Measurements from ENCODE around the gene FNBP1. TPM values are rescaled to one million over a fixed set of nuclear protein-coding genes. Genes with fewer than 3 reads are reported as not detected.

The FNBP1 gene
- polyA plus RNA-seq, 2 of the 4 experiments (the other 2 are of a cell fraction) = 10.6 to 15.6 TPM

DNA sequence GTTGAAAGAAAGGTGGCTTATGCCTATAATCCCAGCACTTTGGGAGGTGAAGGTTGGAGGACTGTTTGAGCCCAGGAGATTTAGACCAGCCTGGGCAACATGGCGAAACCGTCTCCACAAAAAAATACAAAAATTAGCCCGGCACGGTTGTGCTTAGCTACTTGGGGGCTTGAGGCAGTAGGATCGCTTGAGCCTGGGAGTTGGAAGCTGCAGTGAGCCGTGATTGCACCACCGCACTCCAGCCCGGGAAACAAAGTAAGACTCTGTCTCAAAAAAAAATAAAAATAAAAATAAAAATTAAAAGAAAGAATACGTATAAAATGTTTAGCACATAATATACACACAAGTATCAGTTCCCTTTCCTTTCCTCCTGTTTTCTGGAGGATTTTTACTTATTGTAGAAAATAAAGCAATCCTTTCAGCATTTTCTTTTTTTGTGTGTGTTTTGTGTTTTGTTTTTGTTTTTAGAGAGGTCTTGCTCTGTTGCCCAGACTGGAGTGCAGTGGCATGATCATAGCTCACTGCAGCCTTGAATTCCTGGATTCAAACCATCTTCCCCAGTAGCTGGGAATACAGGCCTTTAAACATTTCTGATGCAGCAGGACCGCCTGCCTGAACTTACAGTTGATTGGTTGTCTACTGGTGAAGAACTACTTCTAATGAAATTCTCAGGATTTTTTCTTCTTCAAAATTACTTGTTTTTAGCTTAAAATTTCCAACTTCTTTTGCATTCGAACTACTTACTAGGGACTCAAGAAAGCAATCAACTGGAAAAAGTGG is 6.6 kb upstream of the FNBP1 start:
- DNase-seq (ENCODE audit: low read depth in 1 of 2, low spot score in 1 of 2) = no peak
- ATAC-seq = no peak
- no peak for FAIRE-seq
- ChIA-PET CTCF (interaction anchor here (0.7 to 1.4 kb wide), 3 partner anchors 9 to 411 kb away, joined by 3 to 4 read pairs (median 3); no protein-coding TSS in a partner anchor), POLR2A (no interaction called here)
- WGBS (ENCODE audit: missing lambda C conversion rate) = 83% methylated on average over 11 of the region's 11 CpGs
- no peak overlapping the region for H3K4me3 ChIP-seq
- no peaks in the 10 kb centered on the region for H3K9me3 ChIP-seq
- H3K4me2 ChIP-seq = no peak overlapping the region
- H3K4me1 ChIP-seq = peaks cover 13% of the 10 kb centered on the region
- no peak for TF ChIP-seq CHD4 (IDR thresholded peaks at IDR 0.05; ENCODE audit: borderline replicate concordance)
- no peak for TF ChIP-seq RAD21 (conservative IDR thresholded peaks at IDR 0.05 in 1 of 2, IDR thresholded peaks at IDR 0.05 in 1 of 2)
- no peak for TF ChIP-seq TP53 (CRISPR knock-in tag; IDR thresholded peaks at IDR 0.05)
- no peak for TF ChIP-seq GATA3 (IDR thresholded peaks at IDR 0.05; ENCODE audit: borderline replicate concordance)
- no peak for TF ChIP-seq NPAS2 (CRISPR knock-in tag; IDR thresholded peaks at IDR 0.05; ENCODE audit: borderline replicate concordance)
- no peak for TF ChIP-seq EP300 (IDR thresholded peaks at IDR 0.05)
- no peak for TF ChIP-seq ZC3H11A (IDR thresholded peaks at IDR 0.05)
- no peak for TF ChIP-seq MAZ (IDR thresholded peaks at IDR 0.05; ENCODE audit: borderline replicate concordance, low read depth, low read length)
- no peak for TF ChIP-seq JUN (IDR thresholded peaks at IDR 0.05)
- TF ChIP-seq SMC3 (IDR thresholded peaks at IDR 0.05) = no peak
- no peak for TF ChIP-seq PHF8 (IDR thresholded peaks at IDR 0.05; ENCODE audit: borderline replicate concordance, low read depth)
- TF ChIP-seq, protein P1, sequence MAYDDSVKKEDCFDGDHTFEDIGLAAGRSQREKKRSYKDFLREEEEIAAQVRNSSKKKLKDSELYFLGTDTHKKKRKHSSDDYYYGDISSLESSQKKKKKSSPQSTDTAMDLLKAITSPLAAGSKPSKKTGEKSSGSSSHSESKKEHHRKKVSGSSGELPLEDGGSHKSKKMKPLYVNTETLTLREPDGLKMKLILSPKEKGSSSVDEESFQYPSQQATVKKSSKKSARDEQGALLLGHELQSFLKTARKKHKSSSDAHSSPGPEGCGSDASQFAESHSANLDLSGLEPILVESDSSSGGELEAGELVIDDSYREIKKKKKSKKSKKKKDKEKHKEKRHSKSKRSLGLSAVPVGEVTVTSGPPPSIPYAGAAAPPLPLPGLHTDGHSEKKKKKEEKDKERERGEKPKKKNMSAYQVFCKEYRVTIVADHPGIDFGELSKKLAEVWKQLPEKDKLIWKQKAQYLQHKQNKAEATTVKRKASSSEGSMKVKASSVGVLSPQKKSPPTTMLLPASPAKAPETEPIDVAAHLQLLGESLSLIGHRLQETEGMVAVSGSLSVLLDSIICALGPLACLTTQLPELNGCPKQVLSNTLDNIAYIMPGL (CRISPR knock-in tag; IDR thresholded peaks at IDR 0.05; ENCODE audit: borderline replicate concordance) = no peak
- no peak for TF ChIP-seq RCOR1 (IDR thresholded peaks at IDR 0.05; ENCODE audit: low read depth, low read length)
- TF ChIP-seq POLR2AphosphoS2 (conservative IDR thresholded peaks at IDR 0.05; ENCODE audit: low read length) = no peak
- no peak overlapping the region for H3K27ac ChIP-seq

DNA sequence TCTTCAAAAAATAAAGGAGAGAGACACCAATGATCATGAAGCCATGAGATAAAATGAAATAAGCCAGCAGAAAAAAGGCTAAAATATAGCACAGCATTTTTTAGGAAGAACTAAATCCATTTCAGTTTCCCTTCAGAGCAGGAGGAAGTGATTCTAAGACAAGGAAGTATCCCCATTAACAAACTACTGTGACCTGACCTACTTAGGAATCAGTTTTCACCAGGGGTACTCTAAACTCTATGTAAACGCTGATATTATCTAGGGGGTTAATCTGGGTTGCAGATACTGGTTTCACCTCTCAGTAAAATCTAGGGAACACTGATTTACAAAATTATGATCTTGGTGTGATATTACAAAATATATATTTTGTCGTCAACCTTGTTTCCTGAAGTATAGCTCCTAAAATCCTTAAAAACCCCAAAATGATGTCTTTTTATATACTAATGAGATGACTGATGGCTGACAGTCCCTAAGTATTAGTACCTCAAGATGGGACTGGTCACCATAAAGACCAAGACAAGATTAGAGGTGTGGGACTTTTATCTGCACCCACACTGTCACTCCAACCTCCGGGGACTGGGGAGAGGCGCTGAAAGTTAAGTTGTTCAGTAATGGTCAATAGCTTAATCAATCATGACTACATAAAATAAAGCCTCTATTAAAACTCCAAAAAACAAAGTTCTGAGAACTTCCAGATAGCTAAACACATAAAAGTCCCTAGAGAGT is 2.9 kb upstream of the FNBP1 start:
- Histone ChIP-seq H3K4me1 (peaks cover 12% of the 10 kb centered on the region), H3K4me3 (no peak overlapping the region), H3K9me3 (no peaks in the 10 kb centered on the region), H3K27ac (no peak overlapping the region), H3K4me2 (no peak overlapping the region)
- DNase-seq (ENCODE audit: low read depth in 1 of 2, low spot score in 1 of 2) (no peak), FAIRE-seq (no peak), ATAC-seq (no peak)
- POLR2A ChIA-PET = interaction anchor here (0.9 to 4.6 kb wide), 2 partner anchors 8 to 12 kb away, joined by 9 to 28 read pairs; partner anchors contain the start of gene GPR107
- CTCF ChIA-PET = interaction anchor here (0.6 to 2.5 kb wide), 6 partner anchors 8 to 1441 kb away, joined by 3 to 6 read pairs (median 4); partner anchors contain the start of gene GPR107
- no peak for TF ChIP-seq ZNF302 (CRISPR knock-in tag; IDR thresholded peaks at IDR 0.05)
- TF ChIP-seq, protein P2, sequence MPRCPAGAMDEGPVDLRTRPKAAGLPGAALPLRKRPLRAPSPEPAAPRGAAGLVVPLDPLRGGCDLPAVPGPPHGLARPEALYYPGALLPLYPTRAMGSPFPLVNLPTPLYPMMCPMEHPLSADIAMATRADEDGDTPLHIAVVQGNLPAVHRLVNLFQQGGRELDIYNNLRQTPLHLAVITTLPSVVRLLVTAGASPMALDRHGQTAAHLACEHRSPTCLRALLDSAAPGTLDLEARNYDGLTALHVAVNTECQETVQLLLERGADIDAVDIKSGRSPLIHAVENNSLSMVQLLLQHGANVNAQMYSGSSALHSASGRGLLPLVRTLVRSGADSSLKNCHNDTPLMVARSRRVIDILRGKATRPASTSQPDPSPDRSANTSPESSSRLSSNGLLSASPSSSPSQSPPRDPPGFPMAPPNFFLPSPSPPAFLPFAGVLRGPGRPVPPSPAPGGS (IDR thresholded peaks at IDR 0.05) = no peak
- TF ChIP-seq HOXB5 (CRISPR knock-in tag; IDR thresholded peaks at IDR 0.05) = no peak
- TF ChIP-seq HOXA7 (CRISPR knock-in tag; IDR thresholded peaks at IDR 0.05) = no peak
- no peak for TF ChIP-seq EHMT2 (IDR thresholded peaks at IDR 0.05; ENCODE audit: low read depth)
- TF ChIP-seq, protein P3, sequence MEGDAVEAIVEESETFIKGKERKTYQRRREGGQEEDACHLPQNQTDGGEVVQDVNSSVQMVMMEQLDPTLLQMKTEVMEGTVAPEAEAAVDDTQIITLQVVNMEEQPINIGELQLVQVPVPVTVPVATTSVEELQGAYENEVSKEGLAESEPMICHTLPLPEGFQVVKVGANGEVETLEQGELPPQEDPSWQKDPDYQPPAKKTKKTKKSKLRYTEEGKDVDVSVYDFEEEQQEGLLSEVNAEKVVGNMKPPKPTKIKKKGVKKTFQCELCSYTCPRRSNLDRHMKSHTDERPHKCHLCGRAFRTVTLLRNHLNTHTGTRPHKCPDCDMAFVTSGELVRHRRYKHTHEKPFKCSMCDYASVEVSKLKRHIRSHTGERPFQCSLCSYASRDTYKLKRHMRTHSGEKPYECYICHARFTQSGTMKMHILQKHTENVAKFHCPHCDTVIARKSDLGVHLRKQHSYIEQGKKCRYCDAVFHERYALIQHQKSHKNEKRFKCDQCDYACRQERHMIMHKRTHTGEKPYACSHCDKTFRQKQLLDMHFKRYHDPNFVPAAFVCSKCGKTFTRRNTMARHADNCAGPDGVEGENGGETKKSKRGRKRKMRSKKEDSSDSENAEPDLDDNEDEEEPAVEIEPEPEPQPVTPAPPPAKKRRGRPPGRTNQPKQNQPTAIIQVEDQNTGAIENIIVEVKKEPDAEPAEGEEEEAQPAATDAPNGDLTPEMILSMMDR (IDR thresholded peaks at IDR 0.05) = no peak
- no peak for TF ChIP-seq FOSL2 (IDR thresholded peaks at IDR 0.05)
- no peak for TF ChIP-seq FOSL2 (CRISPR knock-in tag; IDR thresholded peaks at IDR 0.05)
- TF ChIP-seq TFCP2L1 (CRISPR knock-in tag; IDR thresholded peaks at IDR 0.05) = no peak
- TF ChIP-seq CBX2 (IDR thresholded peaks at IDR 0.05; ENCODE audit: borderline replicate concordance, low read depth) = no peak
- WGBS (ENCODE audit: missing lambda C conversion rate) = 92% methylated on average over 4 of the region's 4 CpGs
